ENCODE results near the gene ZBTB38. TPM values are rescaled to one million over a fixed set of nuclear protein-coding genes. Genes with fewer than 3 reads are reported as not detected.

The ZBTB38 gene
- 100 to 1,000 TPM in 2 of 7 donors, 10 to 100 TPM in 5; 42.8 to 122 (median 73.7) TPM for total RNA-seq
- polyA plus RNA-seq = 1 to 10 TPM; 4.8 to 8.4 (median 5.6) TPM
- long read RNA-seq, donor 1, transcript ZBTB38-201 (1 exons, 3,588 nt) = major isoform, 8 of 13 reads
- long read RNA-seq, donor 1, partial matches to known transcripts = 0 of 13 reads
- long read RNA-seq, donor 1, other reads (novel, unspliced or antisense) = 0 of 13 reads
- long read RNA-seq, donor 2, transcript ZBTB38-201 (1 exons, 3,588 nt) = major isoform, 10 of 14 reads
- long read RNA-seq, donor 2, partial matches to known transcripts = 0 of 14 reads
- long read RNA-seq, donor 2, other reads (novel, unspliced or antisense) = 0 of 14 reads

- no peaks in the 10 kb centered on the region for H3K27me3 ChIP-seq (replicated peaks in 1 of 7)
- H3K27ac ChIP-seq = peak within 1 kb of the TSS; percentile 16 to 81 (median 74)
- WGBS, 5 donors = 52 to 68% (median 64%) methylated on average over 26 of the region's 26 CpGs
- H3K36me3 ChIP-seq = no peaks in the 10 kb centered on the region
- TF ChIP-seq POLR2AphosphoS5 (IDR thresholded peaks at IDR 0.05) (peak; percentile 69 to 79 (median 76)), CTCF (IDR thresholded peaks at IDR 0.05 in 8 of 11, conservative IDR thresholded peaks at IDR 0.05 in 3 of 11) (no peak), POLR2A (IDR thresholded peaks at IDR 0.05) (no peak)
- intact Hi-C loops (cut with DNase I; ENCODE audit: low total_unique reads) = no loop called here
- peak within 1 kb of the TSS in 2 of 8 donors; percentile 2 to 42 for H3K4me3 ChIP-seq
- peaks cover 0 to 8% (median 4%) of the 10 kb centered on the region in 8 donors for H3K9me3 ChIP-seq
- peak; percentile 87 for DNase-seq
- H3K4me1 ChIP-seq = peaks cover 0 to 31% (median 11%) of the 10 kb centered on the region in 6 donors
Measured at GRCh38 chr3:141368062-141368924, at the start of gene ZBTB38. ZBTB38 (plus strand) TSS chr3:141368504; CDS start chr3:141442389, 73,885 bp downstream.

GRCh38 chr3:141320399-141321108, 47.8 kb upstream of the ZBTB38 start:
- Histone ChIP-seq H3K9me3 (no peaks in the 10 kb centered on the region), H3K27ac (peak overlapping the region in 5 of 8 donors; percentile 20 to 61 (median 50)), H3K4me3 (no peak overlapping the region), H3K27me3 (replicated peaks in 1 of 7) (no peaks in the 10 kb centered on the region), H3K36me3 (no peaks in the 10 kb centered on the region), H3K4me1 (peaks cover 0 to 12% (median 0%) of the 10 kb centered on the region in 6 donors)
- no peak for TF ChIP-seq CTCF (IDR thresholded peaks at IDR 0.05 in 8 of 11, conservative IDR thresholded peaks at IDR 0.05 in 3 of 11)
- TF ChIP-seq POLR2A (IDR thresholded peaks at IDR 0.05) = no peak
- no peak for DNase-seq
- intact Hi-C loops (cut with DNase I; ENCODE audit: low total_unique reads) = no loop called here

GRCh38 chr3:141321109-141321497, 47.2 kb upstream of the ZBTB38 start:
- intact Hi-C loops (cut with DNase I; ENCODE audit: low total_unique reads) = no loop called here
- whole genome bisulfite sequencing, 5 donors = 87 to 97% (median 92%) methylated on average over 1 of the region's 1 CpG
- DNase-seq = no peak
- Histone ChIP-seq H3K4me1 (peaks cover 0 to 12% (median 0%) of the 10 kb centered on the region in 6 donors), H3K9me3 (no peaks in the 10 kb centered on the region), H3K4me3 (no peak overlapping the region), H3K27ac (peak overlapping the region in 5 of 8 donors; percentile 20 to 61 (median 50)), H3K36me3 (no peaks in the 10 kb centered on the region), H3K27me3 (replicated peaks in 1 of 7) (no peaks in the 10 kb centered on the region)
- TF ChIP-seq POLR2AphosphoS5 (IDR thresholded peaks at IDR 0.05) (no peak), CTCF (IDR thresholded peaks at IDR 0.05 in 8 of 11, conservative IDR thresholded peaks at IDR 0.05 in 3 of 11) (no peak), POLR2A (IDR thresholded peaks at IDR 0.05) (no peak)
